Measurements from ENCODE around the gene PCDHB13.
"Not testable (repeated sequence)": the region's sequence is repeated elsewhere in the genome, so short reads cannot be mapped to it uniquely, and the experiment has no call there.

PCDHB13 gene

GRCh38 chr5:141213656-141214339 is at the start of gene PCDHB13:
PCDHB13 (plus strand) TSS chr5:141213919; CDS start chr5:141214124, 205 bp downstream.
- H3K4me3 ChIP-seq (ENCODE audit: low read depth, low read length): not testable (repeated sequence)

GRCh38 chr5:141172381-141173204 is 41.1 kb upstream of the PCDHB13 start, which contains the start of gene PCDHB7:
PCDHB7 (plus strand) TSS chr5:141172644; CDS start chr5:141172836, 192 bp downstream.
- no peak within 1 kb of the TSS for H3K4me3 ChIP-seq (ENCODE audit: low read depth, low read length)

- not testable (repeated sequence) for H3K4me3 ChIP-seq (ENCODE audit: low read depth, low read length)
These were observed 39.2 kb upstream of the PCDHB13 start for GRCh38 chr5:141174291-141175104.

GRCh38 chr5:141175933-141176332 is 37.8 kb upstream of the PCDHB13 start:
- H3K4me3 ChIP-seq (ENCODE audit: low read depth, low read length): no peak overlapping the region

GRCh38 chr5:141177577-141178191 is 36.0 kb upstream of the PCDHB13 start, which contains the start of gene PCDHB8:
PCDHB8 (plus strand) TSS chr5:141177790; CDS start chr5:141178035, 245 bp downstream.
- H3K4me3 ChIP-seq (ENCODE audit: low read depth, low read length): not testable (repeated sequence)

- H3K4me3 ChIP-seq (ENCODE audit: low read depth, low read length): not testable (repeated sequence)
These were observed 34.3 kb upstream of the PCDHB13 start for GRCh38 chr5:141179371-141179770.

- not testable (repeated sequence) for H3K4me3 ChIP-seq (ENCODE audit: low read depth, low read length)
These were observed 33.8 kb upstream of the PCDHB13 start for GRCh38 chr5:141179876-141180275.

- no peak overlapping the region for H3K4me3 ChIP-seq (ENCODE audit: low read depth, low read length)
These were observed 33.4 kb upstream of the PCDHB13 start for GRCh38 chr5:141180313-141180712.

GRCh38 chr5:141182248-141182647 is 31.5 kb upstream of the PCDHB13 start, which contains the start of gene PCDHB16:
PCDHB16 (plus strand) TSS chr5:141182387; CDS start chr5:141182560, 173 bp downstream.
- peak within 1 kb of the TSS; percentile 2 for H3K4me3 ChIP-seq (ENCODE audit: low read depth, low read length)

- H3K4me3 ChIP-seq (ENCODE audit: low read depth, low read length): not testable (repeated sequence)
These were observed 29.4 kb upstream of the PCDHB13 start for GRCh38 chr5:141184117-141184855.

GRCh38 chr5:141186897-141187512 is 26.7 kb upstream of the PCDHB13 start, which contains the start of gene PCDHB9:
PCDHB9 (plus strand) TSS chr5:141187161; CDS start chr5:141187319, 158 bp downstream.
- no peak within 1 kb of the TSS for H3K4me3 ChIP-seq (ENCODE audit: low read depth, low read length)

GRCh38 chr5:141188682-141189081 is 25.0 kb upstream of the PCDHB13 start:
- not testable (repeated sequence) for H3K4me3 ChIP-seq (ENCODE audit: low read depth, low read length)

- H3K4me3 ChIP-seq (ENCODE audit: low read depth, low read length): not testable (repeated sequence)
These were observed 24.6 kb upstream of the PCDHB13 start for GRCh38 chr5:141189131-141189530.

- H3K4me3 ChIP-seq (ENCODE audit: low read depth, low read length): no peak within 1 kb of the TSS
These were observed 21.5 kb upstream of the PCDHB13 start, which contains the start of gene PCDHB10 for GRCh38 chr5:141192110-141192725. PCDHB10 (plus strand) TSS chr5:141192353; CDS start chr5:141192553, 200 bp downstream.

GRCh38 chr5:141194332-141194731 is 19.4 kb upstream of the PCDHB13 start:
- not testable (repeated sequence) for H3K4me3 ChIP-seq (ENCODE audit: low read depth, low read length)

GRCh38 chr5:141196363-141196762 is 17.4 kb upstream of the PCDHB13 start:
- no peak overlapping the region for H3K4me3 ChIP-seq (ENCODE audit: low read depth, low read length)

GRCh38 chr5:141199359-141200235 is 14.1 kb upstream of the PCDHB13 start, which contains the start of gene PCDHB11:
PCDHB11 (plus strand) TSS chr5:141199627; CDS start chr5:141199775, 148 bp downstream.
- H3K4me3 ChIP-seq (ENCODE audit: low read depth, low read length): no peak within 1 kb of the TSS

GRCh38 chr5:141201126-141201525 is 12.6 kb upstream of the PCDHB13 start:
- H3K4me3 ChIP-seq (ENCODE audit: low read depth, low read length): not testable (repeated sequence)
